Germinal center (tissue), 1 donor: ENCODE measurements around the gene GABRG2.
"Not testable (repeated sequence)": the region's sequence is repeated elsewhere in the genome, so short reads cannot be mapped to it uniquely, and the experiment has no call there.

Experiments used
- DNase-seq: peaks from one replicate; pipeline ENCODE4 v3.0.0; 2012; ENCODE audit warnings: mixed read lengths, low spot score

The GABRG2 gene

GRCh38 chr5:162067655-162068411 is at the start of gene GABRG2:
TSS of gene GABRG2 (plus strand) at chr5:162067773. CDS start at chr5:162068000, 227 bp downstream.
- DNase-seq: no peak

- DNase-seq: no peak
These were observed 42.3 kb upstream of the GABRG2 start for GRCh38 chr5:162025312-162025711.

- no peak for DNase-seq
These were observed 40.8 kb upstream of the GABRG2 start for GRCh38 chr5:162026803-162027202.

GRCh38 chr5:162037431-162037830 is 30.1 kb upstream of the GABRG2 start:
- no peak for DNase-seq

- DNase-seq: no peak
These were observed 20.3 kb upstream of the GABRG2 start for GRCh38 chr5:162047279-162047678.

- DNase-seq: no peak
These were observed 14.9 kb upstream of the GABRG2 start for GRCh38 chr5:162052676-162053075.

- DNase-seq: not testable (repeated sequence)
These were observed 12.5 kb upstream of the GABRG2 start for GRCh38 chr5:162055095-162055494.

- DNase-seq: no peak
These were observed 411 bp upstream of the GABRG2 start for GRCh38 chr5:162067162-162067561.

GRCh38 chr5:162068412-162068811 is 839 bp downstream of the GABRG2 start:
- no peak for DNase-seq

- no peak for DNase-seq
These were observed 1.4 kb downstream of the GABRG2 start for GRCh38 chr5:162068936-162069335.

- no peak for DNase-seq
These were observed 11.2 kb downstream of the GABRG2 start for GRCh38 chr5:162078805-162079204.

- DNase-seq: no peak
These were observed 23.8 kb downstream of the GABRG2 start for GRCh38 chr5:162091336-162091735.

- no peak for DNase-seq
These were observed 28.9 kb downstream of the GABRG2 start for GRCh38 chr5:162096448-162096847.

- DNase-seq: no peak
These were observed 40.0 kb downstream of the GABRG2 start for GRCh38 chr5:162107591-162107990.

- no peak for DNase-seq
These were observed 52.2 kb downstream of the GABRG2 start for GRCh38 chr5:162119801-162120200.

- DNase-seq: no peak
These were observed 60.5 kb downstream of the GABRG2 start for GRCh38 chr5:162128117-162128516.

GRCh38 chr5:162132348-162132747 is 64.8 kb downstream of the GABRG2 start:
- DNase-seq: no peak

- DNase-seq: no peak
These were observed 71.6 kb downstream of the GABRG2 start for GRCh38 chr5:162139190-162139589.

- no peak for DNase-seq
These were observed 86.7 kb downstream of the GABRG2 start for GRCh38 chr5:162154242-162154641.

GRCh38 chr5:162160401-162160800 is 92.8 kb downstream of the GABRG2 start:
- no peak for DNase-seq

GRCh38 chr5:162163663-162164062 is 96.1 kb downstream of the GABRG2 start:
- DNase-seq: no peak

GRCh38 chr5:162174358-162174974 is 106.9 kb downstream of the GABRG2 start:
- DNase-seq: no peak

GRCh38 chr5:162187371-162187770 is 119.8 kb downstream of the GABRG2 start:
- DNase-seq: no peak

GRCh38 chr5:162189719-162190118 is 122.1 kb downstream of the GABRG2 start:
- no peak for DNase-seq
